GM12873 (cell line): Measurements from ENCODE around the gene LRRK2.

Source experiments
- TF ChIP-seq, protein P1 (sequence below): IDR thresholded peaks from 2 replicates; pipeline ENCODE4 v1.5.1; 2012; ENCODE audit warnings: low read depth, mild to moderate bottlenecking, moderate library complexity, low read length, control low read depth; ENCODE audit not compliant: insufficient read depth; ENCODE audit errors: missing control alignments

LRRK2 gene

DNA sequence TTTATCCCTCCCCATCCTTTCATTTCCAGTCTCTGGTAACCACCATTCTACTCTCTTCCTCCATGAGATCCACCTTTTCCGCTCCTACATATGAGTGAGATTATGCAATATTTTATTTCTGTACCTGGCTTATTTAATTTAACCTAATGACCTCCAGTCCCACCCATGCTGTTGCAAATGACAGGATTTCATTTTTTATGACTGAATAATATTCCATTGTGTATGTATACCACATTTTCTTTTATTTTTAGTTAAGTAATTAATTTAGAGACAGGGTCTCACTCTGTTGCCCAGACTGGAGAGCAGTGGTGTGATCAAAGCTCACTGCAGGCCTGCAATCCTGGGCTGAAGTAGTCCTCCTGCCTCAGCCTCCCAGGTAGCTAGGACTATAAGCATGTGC lies 2.6 kb downstream of the LRRK2 start:
- TF ChIP-seq, protein P1, sequence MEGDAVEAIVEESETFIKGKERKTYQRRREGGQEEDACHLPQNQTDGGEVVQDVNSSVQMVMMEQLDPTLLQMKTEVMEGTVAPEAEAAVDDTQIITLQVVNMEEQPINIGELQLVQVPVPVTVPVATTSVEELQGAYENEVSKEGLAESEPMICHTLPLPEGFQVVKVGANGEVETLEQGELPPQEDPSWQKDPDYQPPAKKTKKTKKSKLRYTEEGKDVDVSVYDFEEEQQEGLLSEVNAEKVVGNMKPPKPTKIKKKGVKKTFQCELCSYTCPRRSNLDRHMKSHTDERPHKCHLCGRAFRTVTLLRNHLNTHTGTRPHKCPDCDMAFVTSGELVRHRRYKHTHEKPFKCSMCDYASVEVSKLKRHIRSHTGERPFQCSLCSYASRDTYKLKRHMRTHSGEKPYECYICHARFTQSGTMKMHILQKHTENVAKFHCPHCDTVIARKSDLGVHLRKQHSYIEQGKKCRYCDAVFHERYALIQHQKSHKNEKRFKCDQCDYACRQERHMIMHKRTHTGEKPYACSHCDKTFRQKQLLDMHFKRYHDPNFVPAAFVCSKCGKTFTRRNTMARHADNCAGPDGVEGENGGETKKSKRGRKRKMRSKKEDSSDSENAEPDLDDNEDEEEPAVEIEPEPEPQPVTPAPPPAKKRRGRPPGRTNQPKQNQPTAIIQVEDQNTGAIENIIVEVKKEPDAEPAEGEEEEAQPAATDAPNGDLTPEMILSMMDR, result no peak

DNA sequence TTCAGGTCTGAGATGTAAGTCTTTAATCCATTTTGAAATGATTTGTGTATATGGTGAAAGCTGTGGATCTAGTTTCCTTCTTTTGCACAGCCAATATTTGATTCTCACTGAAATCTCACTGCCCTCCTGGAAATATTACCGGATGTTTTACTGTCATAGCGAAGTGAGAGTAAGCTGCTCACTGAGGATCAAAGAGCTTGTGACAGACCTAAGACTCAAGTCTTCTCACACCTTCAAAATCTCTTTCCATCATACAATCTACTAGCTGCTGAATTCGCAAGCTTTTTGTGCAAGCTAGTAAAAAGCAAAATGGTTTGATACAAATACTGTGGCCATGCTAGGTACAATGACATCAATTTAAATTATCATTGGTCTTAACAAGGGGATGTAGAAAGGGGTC lies 3.9 kb downstream of the LRRK2 start:
- TF ChIP-seq, protein P1, result no peak

DNA sequence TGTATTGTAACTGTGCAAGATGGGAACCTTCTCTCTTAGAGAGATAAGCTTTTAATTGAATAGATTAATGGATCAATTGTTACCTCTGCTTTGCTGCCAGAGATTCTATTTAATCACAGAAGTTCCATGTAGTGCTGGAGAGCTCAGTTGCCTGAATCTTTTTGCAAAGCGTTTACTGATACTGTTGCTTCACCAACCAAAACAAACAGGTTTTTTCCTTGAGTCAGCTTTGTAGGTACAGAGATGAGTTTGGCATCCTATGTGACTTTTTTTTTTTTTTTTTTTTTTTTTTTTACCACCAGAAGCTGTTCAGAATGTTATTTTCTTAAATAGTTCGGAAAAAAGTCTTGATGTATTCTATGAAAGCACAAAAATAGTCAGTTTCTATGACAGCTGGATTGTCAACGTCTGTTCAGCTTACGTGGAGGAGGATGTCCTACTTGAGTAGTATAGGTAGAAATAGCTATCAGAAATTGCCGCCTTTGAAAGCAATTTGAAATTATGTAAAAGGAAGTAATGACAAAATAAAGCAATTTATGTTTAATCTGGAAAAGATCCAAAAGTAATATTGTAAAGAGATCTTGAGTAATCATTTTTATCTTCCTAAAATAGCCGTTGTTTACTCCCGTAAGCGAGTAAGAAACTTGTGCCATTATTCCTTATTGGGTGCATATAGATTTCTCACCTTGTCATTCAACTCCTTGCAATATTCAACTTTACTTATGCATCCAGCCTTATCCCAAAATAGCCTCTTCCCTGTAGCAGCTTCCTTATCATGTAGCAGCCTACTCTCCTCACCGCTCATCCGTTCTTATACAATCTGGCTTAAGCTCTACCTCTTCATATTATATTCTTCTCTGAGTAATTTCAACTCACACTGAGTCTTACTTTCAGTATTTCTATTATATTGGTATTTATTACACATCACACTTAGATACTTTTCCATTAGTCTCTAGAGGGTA lies 5.2 kb downstream of the LRRK2 start:
- TF ChIP-seq, protein P1, result no peak

DNA sequence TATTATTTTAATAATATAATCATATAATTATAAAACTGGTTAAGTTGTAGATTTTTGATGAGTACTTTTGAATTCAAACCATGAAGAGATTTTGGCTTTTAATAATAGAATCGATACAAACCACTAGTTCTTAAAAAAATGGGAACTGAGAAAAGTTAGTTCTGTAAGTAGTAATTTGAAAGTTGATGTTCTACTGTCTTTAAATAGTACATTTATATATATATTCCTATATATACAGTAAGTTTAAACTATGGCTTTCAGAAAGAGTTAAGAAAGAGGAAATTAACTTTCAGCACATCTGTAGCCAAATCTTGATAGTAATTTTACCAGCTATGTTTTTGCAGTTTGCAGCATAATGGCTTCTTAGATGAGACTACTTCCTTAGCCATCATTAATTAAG lies 7.8 kb downstream of the LRRK2 start:
- TF ChIP-seq, protein P1, result no peak

DNA sequence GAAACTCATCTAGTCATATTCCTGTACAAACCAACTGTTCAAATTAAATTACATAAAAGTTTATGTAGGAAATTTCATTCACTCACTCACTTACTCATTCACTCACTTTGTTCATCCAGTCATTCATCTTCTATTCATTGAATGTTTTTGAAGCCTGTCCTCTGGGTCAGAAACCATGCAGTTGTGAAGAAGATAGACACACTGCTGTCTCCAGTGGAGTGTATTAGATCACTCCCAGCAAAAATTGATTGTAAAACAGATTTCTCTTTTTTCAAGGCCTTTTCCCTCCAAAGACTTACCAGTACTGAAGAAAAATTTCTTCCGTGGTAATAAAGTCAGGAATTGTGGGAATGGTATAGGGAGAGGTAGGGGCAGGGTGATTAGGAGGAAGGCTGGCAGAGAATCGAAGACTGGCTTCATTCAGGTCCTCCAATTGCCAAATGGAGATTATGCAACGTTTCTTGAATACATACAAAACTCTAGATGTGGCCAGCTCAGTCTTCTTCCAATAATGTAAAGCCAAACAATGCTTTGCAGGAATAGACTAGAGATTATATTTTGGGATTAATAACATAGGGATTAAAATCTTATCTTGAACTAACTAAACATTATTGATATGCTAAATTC lies 9.1 kb downstream of the LRRK2 start:
- TF ChIP-seq, protein P1, result no peak

DNA sequence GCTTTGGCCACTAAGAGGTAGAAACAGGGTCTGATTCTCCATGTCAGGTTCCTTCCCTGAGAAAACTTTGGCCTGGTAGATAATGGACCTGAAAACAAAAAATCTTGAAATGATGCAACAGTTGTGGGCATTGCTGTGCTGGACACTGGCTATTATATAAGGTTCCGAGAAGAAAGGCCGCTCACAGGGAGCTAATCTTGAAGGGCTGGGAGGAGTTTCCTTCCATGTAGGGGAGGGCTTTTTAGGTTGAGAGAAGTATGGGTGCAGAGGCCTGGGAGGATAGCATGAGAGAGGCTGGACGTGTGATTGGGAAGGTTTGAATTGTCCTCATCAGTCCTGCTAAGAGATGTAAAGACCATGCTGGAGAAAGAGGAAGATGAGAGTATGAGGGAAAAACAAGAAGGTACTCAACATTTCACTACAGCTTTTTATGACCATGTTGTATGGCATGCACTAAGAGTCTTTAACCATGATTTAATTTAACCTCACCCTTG lies 11.6 kb downstream of the LRRK2 start:
- TF ChIP-seq, protein P1, result no peak

DNA sequence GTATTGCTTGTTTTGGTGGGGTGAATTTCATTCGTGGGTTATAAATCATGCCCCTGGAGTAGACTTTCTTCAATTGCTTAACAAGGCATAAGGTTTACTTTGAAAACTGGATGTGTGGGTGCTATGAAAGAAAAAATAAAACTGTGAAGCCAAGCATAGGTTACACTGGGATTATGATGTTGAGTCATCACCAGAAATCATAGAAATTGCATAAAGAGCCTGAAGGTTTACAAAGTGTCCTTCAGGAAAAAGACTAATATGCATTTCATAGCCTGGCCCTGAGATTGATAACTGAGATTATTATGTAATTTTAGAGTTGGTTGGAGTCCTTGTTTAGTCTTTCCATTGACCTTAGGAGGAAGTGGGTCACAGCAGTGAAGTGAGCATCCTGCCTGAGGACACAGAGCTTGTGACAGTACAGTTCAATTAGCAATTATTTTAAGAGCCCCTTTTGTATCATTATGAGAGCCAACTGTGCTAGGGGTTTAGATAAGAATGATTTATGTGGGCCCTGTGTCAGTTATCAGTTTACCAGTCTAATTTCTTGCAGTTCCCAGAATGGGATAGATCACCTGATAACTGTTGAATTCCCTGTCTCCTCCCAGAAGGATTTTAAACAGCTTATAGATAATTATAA lies 13.6 kb downstream of the LRRK2 start:
- TF ChIP-seq, protein P1, result no peak
